ENCODE results near the gene FBXL4.

Gene FBXL4

DNA sequence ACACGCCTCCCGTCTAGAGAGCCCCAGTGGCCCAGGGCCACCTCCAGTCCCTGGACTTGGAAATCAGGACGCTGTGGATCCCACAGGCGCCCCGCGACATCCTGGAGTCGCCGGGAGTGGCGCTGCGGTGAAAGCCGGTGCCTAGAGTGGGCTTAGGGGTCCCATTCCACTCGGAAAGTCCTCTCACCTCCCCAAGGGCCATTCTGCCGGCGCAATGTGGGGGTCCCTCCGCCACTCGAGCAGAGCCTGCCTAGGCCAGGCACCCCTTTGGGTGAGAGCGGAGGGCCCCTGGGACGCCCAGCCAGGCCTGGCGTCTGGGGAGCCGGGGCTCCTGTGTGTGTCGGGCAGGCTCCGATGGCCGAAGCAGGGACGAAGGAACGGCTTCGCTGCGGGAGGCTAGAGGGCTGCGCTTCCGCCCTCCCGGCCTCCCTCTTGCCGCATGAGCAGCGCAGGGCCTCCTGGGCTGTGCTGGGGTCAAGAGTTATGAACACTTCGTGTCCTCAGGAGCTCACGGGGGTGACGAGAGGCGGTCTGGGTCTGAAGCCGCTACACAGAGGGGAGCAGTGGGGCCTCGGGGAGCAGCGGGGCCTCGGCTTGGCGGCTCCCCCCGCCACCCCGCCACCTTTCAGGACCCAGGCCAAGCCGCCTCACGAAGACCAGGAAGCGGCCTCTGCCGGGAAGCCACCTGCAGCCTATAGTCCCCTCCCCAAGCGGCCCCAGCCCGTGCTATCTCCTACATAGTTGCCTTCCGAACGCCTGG lies 99.8 kb downstream of the FBXL4 start:
- DNase-seq (ENCODE audit: low spot score): peak; percentile 56
- in situ Hi-C loops (cut with MboI; ENCODE audit: low sequenced_read_pairs, unreplicated experiment): loop anchor here (25.0 kb wide), 2 partner anchors 264 to 1336 kb away; no protein-coding TSS in a partner anchor
- TF ChIP-seq, protein P1, sequence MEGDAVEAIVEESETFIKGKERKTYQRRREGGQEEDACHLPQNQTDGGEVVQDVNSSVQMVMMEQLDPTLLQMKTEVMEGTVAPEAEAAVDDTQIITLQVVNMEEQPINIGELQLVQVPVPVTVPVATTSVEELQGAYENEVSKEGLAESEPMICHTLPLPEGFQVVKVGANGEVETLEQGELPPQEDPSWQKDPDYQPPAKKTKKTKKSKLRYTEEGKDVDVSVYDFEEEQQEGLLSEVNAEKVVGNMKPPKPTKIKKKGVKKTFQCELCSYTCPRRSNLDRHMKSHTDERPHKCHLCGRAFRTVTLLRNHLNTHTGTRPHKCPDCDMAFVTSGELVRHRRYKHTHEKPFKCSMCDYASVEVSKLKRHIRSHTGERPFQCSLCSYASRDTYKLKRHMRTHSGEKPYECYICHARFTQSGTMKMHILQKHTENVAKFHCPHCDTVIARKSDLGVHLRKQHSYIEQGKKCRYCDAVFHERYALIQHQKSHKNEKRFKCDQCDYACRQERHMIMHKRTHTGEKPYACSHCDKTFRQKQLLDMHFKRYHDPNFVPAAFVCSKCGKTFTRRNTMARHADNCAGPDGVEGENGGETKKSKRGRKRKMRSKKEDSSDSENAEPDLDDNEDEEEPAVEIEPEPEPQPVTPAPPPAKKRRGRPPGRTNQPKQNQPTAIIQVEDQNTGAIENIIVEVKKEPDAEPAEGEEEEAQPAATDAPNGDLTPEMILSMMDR (IDR thresholded peaks at IDR 0.05; ENCODE audit: borderline replicate concordance, control extremely low read depth, extremely low read depth, insufficient read depth, missing control alignments): no peak

DNA sequence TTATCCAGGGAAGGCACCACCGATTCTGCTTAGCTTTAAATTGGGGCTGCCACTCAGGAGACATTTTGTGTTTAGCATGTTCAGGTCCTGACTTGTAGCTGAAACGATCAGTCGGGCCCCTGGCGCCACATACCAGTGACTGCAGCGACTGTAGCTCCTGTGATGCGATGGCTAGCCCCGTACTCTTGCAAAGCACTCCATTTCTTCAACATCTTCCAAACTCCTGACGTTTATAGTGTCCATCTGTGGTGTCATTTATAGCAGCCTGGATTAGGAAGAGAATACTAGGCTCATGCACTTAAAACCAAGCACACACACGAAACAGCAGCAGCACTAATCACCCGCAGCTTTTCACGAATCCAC lies 100.3 kb downstream of the FBXL4 start:
- DNase-seq (ENCODE audit: low spot score): no peak
- in situ Hi-C loops (cut with MboI; ENCODE audit: low sequenced_read_pairs, unreplicated experiment): loop anchor here (25.0 kb wide), 2 partner anchors 265 to 1335 kb away; no protein-coding TSS in a partner anchor
- TF ChIP-seq, protein P1 (IDR thresholded peaks at IDR 0.05; ENCODE audit: borderline replicate concordance, control extremely low read depth, extremely low read depth, insufficient read depth, missing control alignments): no peak

DNA sequence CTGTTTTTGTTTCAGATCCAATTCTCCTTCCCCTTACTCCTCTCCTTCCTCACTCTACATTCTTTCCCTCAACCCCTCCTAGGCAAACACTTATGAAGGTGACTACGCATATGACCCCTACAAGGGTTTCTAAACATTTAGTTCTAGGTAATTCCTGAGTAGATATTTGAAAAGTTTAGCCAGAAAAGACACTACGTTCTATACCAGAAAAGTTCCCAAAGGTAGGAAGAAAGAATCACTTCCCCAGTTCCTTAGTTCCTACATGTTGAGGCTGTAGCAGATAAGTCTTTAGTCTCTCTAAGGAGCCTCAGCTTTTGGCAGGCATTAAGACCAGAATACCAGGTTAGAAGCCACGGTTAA lies 101.7 kb downstream of the FBXL4 start:
- in situ Hi-C loops (cut with MboI; ENCODE audit: low sequenced_read_pairs, unreplicated experiment): loop anchor here (25.0 kb wide), 2 partner anchors 266 to 1334 kb away; no protein-coding TSS in a partner anchor

DNA sequence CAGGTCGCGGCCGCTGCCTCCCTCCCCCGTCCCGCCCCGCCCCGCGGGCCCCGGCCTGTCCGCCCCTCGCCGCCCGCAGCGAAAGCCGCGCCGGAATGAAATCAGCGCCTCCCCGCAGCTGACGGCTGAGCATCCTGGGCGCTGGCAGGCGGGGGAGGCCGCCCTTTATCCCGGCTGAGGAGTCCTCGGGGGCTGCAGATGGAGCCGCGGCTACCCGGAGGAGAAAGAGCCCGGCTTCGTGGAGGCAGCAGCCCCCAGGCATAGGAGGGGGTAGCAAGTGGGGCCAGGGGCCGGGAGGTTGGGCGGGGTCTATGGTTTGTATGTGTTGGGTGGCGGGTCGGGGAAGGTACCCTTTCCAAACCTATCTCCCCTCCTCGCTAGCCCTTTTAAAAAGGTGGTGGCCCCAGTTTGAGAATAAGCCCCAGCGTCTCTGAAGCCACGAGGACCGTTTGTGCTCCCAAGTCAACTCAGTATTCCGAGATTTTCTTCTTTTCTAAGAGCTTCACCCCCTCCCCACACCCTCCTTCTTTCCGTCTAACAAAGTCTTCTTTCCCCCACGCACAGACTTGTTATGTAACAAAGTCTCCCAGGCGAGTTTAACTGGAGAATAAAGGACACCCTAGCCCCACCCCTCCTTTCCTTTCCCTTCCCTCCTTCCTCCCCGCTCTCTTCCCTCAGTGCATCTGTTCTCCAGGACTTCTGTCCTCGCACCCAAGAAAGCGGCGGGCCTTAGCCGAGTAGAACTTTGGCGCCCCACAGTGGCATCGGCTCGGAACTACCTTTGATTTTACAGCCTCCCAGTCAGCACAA lies 102.3 kb downstream of the FBXL4 start:
- in situ Hi-C loops (cut with MboI; ENCODE audit: low sequenced_read_pairs, unreplicated experiment): loop anchor here (25.0 kb wide), 2 partner anchors 267 to 1333 kb away; no protein-coding TSS in a partner anchor
- peak; percentile 77 for DNase-seq (ENCODE audit: low spot score)
- TF ChIP-seq, protein P1 (IDR thresholded peaks at IDR 0.05; ENCODE audit: borderline replicate concordance, control extremely low read depth, extremely low read depth, insufficient read depth, missing control alignments): peak; percentile 89

More for the DNA sequence above, 101.7 kb downstream of the FBXL4 start:
- DNase-seq (ENCODE audit: low spot score): no peak
- TF ChIP-seq, protein P1 (IDR thresholded peaks at IDR 0.05; ENCODE audit: borderline replicate concordance, control extremely low read depth, extremely low read depth, insufficient read depth, missing control alignments): no peak

DNA sequence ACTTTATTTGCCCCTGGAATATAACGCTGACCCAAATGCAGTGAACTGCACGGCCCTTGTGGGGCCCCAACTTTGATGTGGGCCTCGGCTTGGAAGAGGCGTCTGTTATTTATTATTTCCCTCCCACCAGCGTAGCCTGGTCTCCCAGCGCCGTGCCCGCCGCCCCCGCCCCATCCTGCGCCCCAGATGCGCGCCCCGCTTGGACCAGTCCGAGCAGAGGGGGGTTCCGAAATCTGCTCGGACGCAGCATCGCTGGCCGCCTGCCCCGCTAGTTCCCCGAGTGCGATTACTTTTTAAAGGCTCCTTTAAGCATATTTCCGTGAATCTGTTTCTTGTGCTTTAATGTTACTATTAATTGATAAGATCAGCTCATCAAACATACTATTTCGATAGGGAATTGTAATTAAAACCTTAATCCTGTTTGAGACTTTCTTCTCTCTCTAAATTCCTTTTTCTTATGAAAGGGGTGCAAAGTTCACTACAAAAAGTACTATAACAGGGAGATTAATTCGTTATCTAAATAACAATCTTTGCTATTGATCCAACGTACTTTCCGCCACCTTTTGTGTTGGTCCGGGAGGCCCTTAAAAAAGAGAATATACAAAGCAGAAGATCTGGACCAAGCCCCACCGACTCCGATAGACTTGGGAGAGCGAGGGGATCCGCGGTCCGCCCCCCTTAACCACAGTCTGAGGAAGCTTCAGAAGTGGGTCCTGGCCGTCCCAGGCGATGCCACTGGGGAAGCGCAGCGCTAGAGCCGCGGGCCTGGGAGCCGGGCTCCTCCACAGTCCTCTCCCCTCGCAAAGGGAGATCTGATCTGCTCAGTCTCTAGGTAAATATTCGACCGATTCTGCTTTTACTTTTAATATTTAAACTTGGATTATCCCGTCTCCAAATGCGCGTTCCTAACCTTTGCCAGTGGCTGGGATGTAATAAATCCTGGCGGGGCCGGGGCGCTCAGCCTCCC lies 103.2 kb downstream of the FBXL4 start:
- peak; percentile 40 for DNase-seq (ENCODE audit: low spot score)
- TF ChIP-seq, protein P1 (IDR thresholded peaks at IDR 0.05; ENCODE audit: borderline replicate concordance, control extremely low read depth, extremely low read depth, insufficient read depth, missing control alignments): no peak
- in situ Hi-C loops (cut with MboI; ENCODE audit: low sequenced_read_pairs, unreplicated experiment): loop anchor here (25.0 kb wide), 2 partner anchors 268 to 1332 kb away; no protein-coding TSS in a partner anchor

All from GM13976 (cell line).